Fibroblast of skin of abdomen (primary cell): ENCODE results near the gene FAXDC2.
"Not testable (repeated sequence)": the region's sequence is repeated elsewhere in the genome, so short reads cannot be mapped to it uniquely, and the experiment has no call there.

ENCODE experiments used
- DNase-seq: peaks from one replicate; pipeline ENCODE4 v3.0.0-alpha.2; 2013

The FAXDC2 gene

GRCh38 chr5:154860765-154861164 lies 10.4 kb upstream of the FAXDC2 start:
- DNase-seq: no peak

- peak; percentile 65 for DNase-seq
These were observed 9.7 kb upstream of the FAXDC2 start for GRCh38 chr5:154860123-154860522.

GRCh38 chr5:154858972-154859871 lies 8.8 kb upstream of the FAXDC2 start:
- no peak for DNase-seq

GRCh38 chr5:154858297-154858971 lies 8.0 kb upstream of the FAXDC2 start, which contains the start of gene CNOT8:
Gene CNOT8, plus strand, starts transcription at chr5:154858627. Its CDS starts 4,652 bp downstream, at chr5:154863279.
- peak; percentile 98 for DNase-seq

- DNase-seq: peak; percentile 98
These were observed 7.3 kb upstream of the FAXDC2 start for GRCh38 chr5:154857530-154858296.

GRCh38 chr5:154851351-154851750 lies 948 bp upstream of the FAXDC2 start:
- DNase-seq: no peak

- DNase-seq: no peak
These were observed 607 bp downstream of the FAXDC2 start for GRCh38 chr5:154849791-154850201.

- no peak for DNase-seq
These were observed 1.1 kb downstream of the FAXDC2 start for GRCh38 chr5:154849264-154849785.

GRCh38 chr5:154844809-154845208 lies 5.6 kb downstream of the FAXDC2 start:
- no peak for DNase-seq

- DNase-seq: no peak
These were observed 7.5 kb downstream of the FAXDC2 start for GRCh38 chr5:154842689-154843530.

GRCh38 chr5:154841273-154841661 lies 9.1 kb downstream of the FAXDC2 start:
- DNase-seq: no peak

GRCh38 chr5:154840435-154841272 lies 9.7 kb downstream of the FAXDC2 start:
- DNase-seq: no peak

- DNase-seq: no peak
These were observed 13.1 kb downstream of the FAXDC2 start for GRCh38 chr5:154837009-154837901.

- no peak for DNase-seq
These were observed 14.2 kb downstream of the FAXDC2 start for GRCh38 chr5:154836225-154836624.

GRCh38 chr5:154835701-154836052 lies 14.7 kb downstream of the FAXDC2 start:
- not testable (repeated sequence) for DNase-seq

- DNase-seq: no peak
These were observed 16.4 kb downstream of the FAXDC2 start for GRCh38 chr5:154834053-154834452.

GRCh38 chr5:154832804-154833203 lies 17.6 kb downstream of the FAXDC2 start:
- not testable (repeated sequence) for DNase-seq

- DNase-seq: no peak
These were observed 19.0 kb downstream of the FAXDC2 start for GRCh38 chr5:154831451-154831850.

GRCh38 chr5:154830596-154830995 lies 19.8 kb downstream of the FAXDC2 start:
- no peak for DNase-seq

- DNase-seq: no peak
These were observed 20.2 kb downstream of the FAXDC2 start for GRCh38 chr5:154830219-154830595.
